Measurements from ENCODE around the gene PVR.

DNA sequence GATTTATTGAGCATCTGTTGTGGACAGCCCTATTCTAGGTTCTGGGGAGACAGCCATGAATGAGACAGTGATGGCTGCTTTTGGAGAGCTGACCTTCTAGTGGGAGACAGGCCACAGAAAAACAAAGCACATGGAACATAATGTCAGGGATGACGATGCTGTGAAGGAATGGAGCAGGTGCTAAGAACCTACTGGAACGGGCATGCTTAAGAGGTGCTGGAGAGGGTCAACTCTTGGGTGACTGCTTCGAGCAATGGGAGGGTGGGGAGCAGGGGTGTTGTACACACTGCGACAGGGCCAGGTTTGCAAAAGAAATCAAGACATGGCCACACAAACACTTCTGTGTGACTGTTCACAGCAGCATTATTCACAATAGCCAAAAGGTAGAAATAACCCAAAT lies 43.2 kb downstream of the PVR start:
- no peak for TF ChIP-seq EP300 (IDR thresholded peaks at IDR 0.05; ENCODE audit: low read depth)
- TF ChIP-seq, protein P1, sequence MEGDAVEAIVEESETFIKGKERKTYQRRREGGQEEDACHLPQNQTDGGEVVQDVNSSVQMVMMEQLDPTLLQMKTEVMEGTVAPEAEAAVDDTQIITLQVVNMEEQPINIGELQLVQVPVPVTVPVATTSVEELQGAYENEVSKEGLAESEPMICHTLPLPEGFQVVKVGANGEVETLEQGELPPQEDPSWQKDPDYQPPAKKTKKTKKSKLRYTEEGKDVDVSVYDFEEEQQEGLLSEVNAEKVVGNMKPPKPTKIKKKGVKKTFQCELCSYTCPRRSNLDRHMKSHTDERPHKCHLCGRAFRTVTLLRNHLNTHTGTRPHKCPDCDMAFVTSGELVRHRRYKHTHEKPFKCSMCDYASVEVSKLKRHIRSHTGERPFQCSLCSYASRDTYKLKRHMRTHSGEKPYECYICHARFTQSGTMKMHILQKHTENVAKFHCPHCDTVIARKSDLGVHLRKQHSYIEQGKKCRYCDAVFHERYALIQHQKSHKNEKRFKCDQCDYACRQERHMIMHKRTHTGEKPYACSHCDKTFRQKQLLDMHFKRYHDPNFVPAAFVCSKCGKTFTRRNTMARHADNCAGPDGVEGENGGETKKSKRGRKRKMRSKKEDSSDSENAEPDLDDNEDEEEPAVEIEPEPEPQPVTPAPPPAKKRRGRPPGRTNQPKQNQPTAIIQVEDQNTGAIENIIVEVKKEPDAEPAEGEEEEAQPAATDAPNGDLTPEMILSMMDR (IDR thresholded peaks at IDR 0.05) = no peak
- no peak for TF ChIP-seq POLR2A (IDR thresholded peaks at IDR 0.05)
- no peak for TF ChIP-seq POLR2AphosphoS5 (IDR thresholded peaks at IDR 0.05)
